GM18867 (cell line): ENCODE results near the gene PFDN1.

Experiments used
- ATAC-seq: cut with Tn5 transposase; IDR thresholded peaks from one replicate; pipeline ENCODE4 v1.9.1; 2021; ENCODE audit warnings: mild to moderate bottlenecking, moderate library complexity; ENCODE audit not compliant: unreplicated experiment

Gene PFDN1

DNA sequence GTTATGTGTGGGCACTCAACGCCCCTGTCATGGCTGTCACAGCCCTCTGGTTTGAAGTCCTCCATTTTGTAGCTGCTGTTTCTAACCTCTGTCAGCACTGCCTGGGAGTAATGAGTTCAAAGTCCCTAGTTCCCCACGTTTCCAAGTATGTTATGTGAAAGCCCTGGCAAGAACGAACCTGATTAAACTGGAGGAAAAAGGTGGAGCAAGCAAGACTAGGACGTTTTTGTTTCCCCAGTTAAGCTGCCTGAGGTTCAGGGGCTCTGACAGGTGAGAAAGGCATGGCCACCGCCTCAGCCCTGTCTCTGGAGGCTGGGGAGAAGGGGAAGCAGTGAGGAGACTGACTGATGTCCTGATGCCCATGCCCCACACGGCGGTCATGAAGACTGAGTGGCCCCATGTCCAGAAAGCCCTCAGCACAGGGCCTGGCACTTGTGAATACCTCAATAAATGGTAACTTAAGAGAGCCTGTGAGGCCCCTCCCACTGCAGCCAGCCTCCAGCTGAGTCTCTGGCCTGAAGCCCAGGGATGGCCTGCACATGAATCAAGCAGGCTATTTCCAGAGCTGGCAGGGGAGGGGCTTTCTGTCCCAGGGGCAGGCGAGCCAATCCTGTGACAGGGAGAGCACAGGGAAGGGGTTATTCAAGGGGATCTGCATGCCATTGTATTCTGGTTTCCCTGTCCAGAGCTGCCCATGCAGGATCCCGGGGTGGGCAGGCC, 61.8 kb downstream of the PFDN1 start:
- ATAC-seq = no peak

- no peak for ATAC-seq
Observed at GRCh38 chr5:140239939-140240700, 62.8 kb downstream of the PFDN1 start.

GRCh38 chr5:140239461-140239860, 63.4 kb downstream of the PFDN1 start:
- no peak for ATAC-seq

- no peak for ATAC-seq
Observed at GRCh38 chr5:140238756-140239155, 64.1 kb downstream of the PFDN1 start.

GRCh38 chr5:140236891-140237598, 65.9 kb downstream of the PFDN1 start:
- no peak for ATAC-seq

DNA sequence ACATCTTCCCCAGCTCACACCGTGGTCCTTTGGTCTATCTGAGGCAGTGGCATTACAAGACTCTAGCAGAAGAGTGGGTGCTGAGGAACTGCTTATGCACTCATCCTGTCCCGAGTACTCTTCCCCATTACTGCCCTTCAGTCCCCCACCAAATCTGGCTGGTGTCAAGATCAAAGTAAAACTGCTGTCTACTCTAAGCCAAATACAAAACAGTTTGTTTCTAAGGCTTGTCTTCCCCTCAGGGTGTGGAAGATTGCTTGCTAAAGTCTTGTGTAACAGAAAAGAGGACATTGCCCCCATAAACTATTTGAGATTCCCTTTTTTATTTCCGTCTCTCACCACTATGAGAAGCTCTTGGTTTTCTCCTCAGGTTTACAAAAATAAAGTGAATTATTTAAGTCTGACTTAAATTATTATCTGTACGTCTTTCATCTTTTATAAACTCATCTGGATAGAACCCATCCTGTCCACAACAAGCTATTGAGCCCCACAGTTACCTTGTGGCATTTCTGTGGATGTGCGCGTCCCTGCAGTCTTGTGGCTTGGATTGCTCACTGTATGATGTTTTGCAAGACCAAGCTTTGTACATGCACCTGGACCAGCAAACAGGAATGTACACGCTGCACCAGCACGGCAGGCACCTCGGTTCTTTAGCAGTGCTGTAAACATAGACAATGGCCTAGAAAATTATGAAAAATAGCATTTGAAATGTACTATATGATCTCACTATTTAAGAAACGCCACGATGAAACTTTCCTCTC, 66.9 kb downstream of the PFDN1 start:
- no peak for ATAC-seq

DNA sequence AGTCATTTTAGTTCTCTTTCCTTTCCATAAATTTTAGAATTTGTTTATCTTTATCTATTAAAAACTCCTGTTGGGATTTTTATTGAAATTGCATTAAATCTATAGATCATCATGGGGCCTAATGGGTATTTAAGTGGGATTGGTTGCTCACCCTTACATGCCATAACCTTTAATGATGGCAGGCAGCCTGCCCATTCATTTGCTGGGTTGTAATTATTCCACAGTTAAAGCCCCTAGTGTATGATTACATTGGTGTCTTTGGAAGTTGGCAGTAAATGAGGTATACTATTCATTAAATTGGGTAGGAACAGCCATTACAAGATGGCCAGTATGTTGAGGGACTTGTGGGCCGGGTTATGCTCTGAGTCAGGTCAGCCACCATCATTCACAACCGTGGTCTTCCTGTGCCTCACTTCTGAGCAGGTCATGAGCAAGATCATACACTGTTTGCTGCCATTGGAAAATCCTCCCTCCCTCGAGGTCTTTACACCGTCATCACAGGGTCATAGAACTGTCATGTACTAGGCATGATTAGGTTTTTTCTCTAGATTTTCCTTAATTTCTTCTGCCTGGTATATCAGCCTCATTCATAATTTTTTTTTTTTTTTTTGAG, 68.4 kb downstream of the PFDN1 start:
- ATAC-seq = no peak

GRCh38 chr5:140232731-140233130, 70.2 kb downstream of the PFDN1 start:
- no peak for ATAC-seq

DNA sequence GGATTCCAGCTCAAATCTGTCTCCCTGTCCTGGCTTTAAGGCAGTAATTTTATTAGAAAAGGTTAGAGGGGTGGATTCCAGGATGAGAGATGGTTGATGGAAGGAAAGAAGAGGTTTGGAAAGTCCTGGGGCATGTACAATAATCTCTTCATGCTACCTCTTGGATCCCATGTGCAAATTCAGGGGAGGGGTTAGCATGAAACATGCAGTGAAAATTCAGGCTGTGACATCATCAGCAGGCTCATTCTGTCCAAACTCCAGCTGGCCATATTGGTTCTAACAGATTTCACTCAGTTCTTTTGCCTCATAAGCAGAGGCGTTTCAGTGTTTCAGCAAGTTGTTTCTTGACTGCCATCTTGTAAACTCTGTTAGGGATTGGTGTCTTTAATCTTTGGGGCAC, 72.5 kb downstream of the PFDN1 start:
- no peak for ATAC-seq

GRCh38 chr5:140228364-140228837, 74.5 kb downstream of the PFDN1 start:
- no peak for ATAC-seq

DNA sequence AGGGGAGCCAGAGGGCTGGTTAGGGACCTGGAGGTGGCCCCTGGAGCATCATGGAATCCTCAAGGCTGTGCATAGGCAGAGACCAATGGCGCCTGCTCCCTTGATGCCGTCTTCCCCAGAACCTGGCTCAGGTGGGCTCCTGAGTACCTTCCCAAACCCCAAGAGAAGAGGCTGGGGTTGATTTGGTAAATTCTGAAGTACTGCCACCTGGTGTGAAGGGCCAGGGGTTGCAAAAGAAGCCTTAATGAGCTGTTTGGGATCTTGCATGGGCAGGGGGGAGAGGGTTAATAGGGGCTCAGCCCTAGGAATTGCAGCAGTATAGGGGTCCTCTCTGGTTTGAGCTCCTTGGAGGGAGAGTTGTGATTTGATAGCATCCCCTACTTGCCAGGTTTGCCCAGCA, 75.9 kb downstream of the PFDN1 start:
- ATAC-seq = no peak

DNA sequence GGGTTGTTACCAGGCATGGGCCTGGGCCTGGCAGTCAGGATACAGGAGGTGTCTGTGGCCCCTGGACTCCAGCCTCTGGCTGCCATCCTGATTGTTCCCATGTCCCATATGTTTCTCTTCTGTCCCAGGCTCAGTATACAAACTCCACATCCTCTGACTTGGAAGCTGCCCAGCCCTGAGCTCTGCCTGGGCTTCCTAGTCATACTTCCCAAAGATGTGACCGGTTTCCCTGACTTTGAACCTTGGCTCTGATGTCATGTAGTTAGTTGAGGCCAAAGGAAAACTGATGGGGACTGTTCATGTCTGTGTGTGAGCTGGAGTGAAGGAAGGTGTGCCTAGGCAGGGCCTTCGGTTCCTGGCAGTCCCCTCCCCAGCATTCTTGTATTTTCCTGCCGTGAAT, 77.5 kb downstream of the PFDN1 start:
- ATAC-seq = no peak

GRCh38 chr5:140224658-140225057, 78.2 kb downstream of the PFDN1 start:
- ATAC-seq = no peak

- no peak for ATAC-seq
Observed at GRCh38 chr5:140223567-140223966, 79.3 kb downstream of the PFDN1 start.

- ATAC-seq = no peak
Observed at GRCh38 chr5:140222416-140222815, 80.5 kb downstream of the PFDN1 start.

DNA sequence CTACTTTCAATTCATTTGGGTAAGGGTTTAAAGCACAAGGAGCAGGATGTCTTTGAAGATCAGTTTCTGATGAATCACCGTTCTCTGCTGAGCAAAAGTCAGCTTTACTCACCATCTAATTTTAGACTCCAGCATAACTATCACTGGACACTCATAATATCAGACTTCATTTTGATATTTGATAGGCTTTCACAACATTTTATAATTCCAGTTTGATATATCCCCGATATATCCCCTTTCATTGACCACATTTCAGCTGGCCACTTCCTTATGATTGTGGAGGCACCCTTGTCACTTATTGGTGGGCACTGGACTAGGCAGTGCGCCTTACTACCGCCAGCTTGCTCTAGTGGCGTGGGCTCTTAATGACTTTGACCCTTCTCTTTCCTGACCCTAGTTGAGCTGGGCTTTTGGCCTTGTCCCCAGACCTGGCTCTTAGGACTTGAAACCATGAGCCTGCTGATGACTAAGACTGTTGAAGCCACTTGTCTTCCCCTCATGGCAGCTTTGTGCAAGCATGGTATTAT, 81.1 kb downstream of the PFDN1 start:
- ATAC-seq = no peak

- ATAC-seq = no peak
Observed at GRCh38 chr5:140220698-140221064, 82.2 kb downstream of the PFDN1 start.

GRCh38 chr5:140220032-140220697, 82.7 kb downstream of the PFDN1 start:
- ATAC-seq = peak; percentile 58

DNA sequence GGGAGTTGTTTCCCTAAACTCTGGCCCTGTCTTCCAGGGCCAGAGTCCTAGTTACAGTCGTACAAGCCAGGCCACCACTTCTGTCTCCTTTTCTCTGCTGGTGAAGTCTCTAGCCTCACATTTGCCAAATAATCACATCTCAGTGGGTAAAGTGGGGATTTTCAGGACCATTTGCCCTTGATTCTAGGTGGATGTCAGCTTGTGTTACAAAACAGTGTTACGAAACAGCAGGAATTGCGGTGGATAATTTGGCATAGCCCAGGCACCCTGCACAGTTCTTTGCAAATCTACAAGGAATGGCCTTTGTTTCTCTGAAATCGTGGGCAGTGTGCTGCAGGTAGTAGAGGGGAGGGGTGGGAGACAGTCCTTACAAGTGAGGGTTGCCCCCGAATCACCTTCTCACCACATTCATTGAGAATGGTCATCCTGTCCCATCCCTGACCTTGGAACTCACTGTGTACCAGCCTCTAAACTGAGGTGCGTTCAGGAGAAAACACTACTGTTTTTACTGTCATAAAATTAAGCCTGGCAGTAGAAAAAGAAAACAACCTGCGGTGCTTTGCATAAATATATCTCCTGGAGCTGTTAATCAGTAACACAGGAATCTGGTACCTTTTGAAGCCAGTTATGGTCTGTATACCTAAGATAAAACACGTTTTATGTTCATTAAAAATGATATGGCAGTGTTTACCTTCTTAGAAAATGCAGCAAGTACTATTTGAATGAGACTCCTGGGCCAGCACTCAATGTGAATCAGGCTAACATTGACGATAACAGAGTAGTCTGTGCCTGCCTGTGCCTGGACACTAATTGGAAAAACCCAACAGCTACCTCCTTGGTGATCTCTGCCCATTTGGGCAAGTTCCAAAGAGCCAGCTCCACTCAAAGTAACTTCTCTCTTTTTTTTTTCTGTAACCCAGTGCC, 83.6 kb downstream of the PFDN1 start:
- no peak for ATAC-seq
